Cerebellar nuclear complex (tissue), 1 donor: ENCODE measurements around the gene AFMID.
"Not testable (repeated sequence)": the region's sequence is repeated elsewhere in the genome, so short reads cannot be mapped to it uniquely, and the experiment has no call there.

Experiments used
- DNase-seq, 2 experiments: peaks; one replicate each; lab custom pipeline; 2025; lab: John Stamatoyannopoulos, UW

Gene AFMID

GRCh38 chr17:78223765-78224164 lies 36.6 kb downstream of the AFMID start:
- no peak for DNase-seq

GRCh38 chr17:78224231-78225087 lies 37.3 kb downstream of the AFMID start:
- DNase-seq: peak in 1 of 2 experiments; percentile 52

GRCh38 chr17:78225088-78225865 lies 38.1 kb downstream of the AFMID start:
- DNase-seq: no peak

GRCh38 chr17:78226055-78226758 lies 39.0 kb downstream of the AFMID start:
- no peak for DNase-seq

GRCh38 chr17:78226759-78227454 lies 39.7 kb downstream of the AFMID start:
- no peak for DNase-seq

GRCh38 chr17:78227455-78227916 lies 40.3 kb downstream of the AFMID start:
- no peak for DNase-seq

- no peak for DNase-seq
Observed at GRCh38 chr17:78228176-78228575, 41.0 kb downstream of the AFMID start.

GRCh38 chr17:78230252-78230962 lies 43.2 kb downstream of the AFMID start:
- DNase-seq: no peak

- DNase-seq: no peak
Observed at GRCh38 chr17:78230996-78231935, 44.1 kb downstream of the AFMID start, which contains the start of gene TMEM235. TMEM235 (plus strand) TSS chr17:78231631; CDS start chr17:78232024, 393 bp downstream.

GRCh38 chr17:78231991-78232858 lies 45.1 kb downstream of the AFMID start:
- no peak for DNase-seq

GRCh38 chr17:78232859-78233173 lies 45.7 kb downstream of the AFMID start:
- DNase-seq: no peak

- no peak for DNase-seq
Observed at GRCh38 chr17:78233678-78234077, 46.5 kb downstream of the AFMID start.

- no peak for DNase-seq
Observed at GRCh38 chr17:78234261-78234865, 47.2 kb downstream of the AFMID start.

- DNase-seq: not testable (repeated sequence)
Observed at GRCh38 chr17:78235022-78235421, 47.9 kb downstream of the AFMID start.

- DNase-seq: no peak
Observed at GRCh38 chr17:78235885-78236284, 48.7 kb downstream of the AFMID start.

GRCh38 chr17:78236362-78237127 lies 49.4 kb downstream of the AFMID start:
- DNase-seq: no peak

- no peak for DNase-seq
Observed at GRCh38 chr17:78237401-78238012, 50.3 kb downstream of the AFMID start.
